Measurements from ENCODE around the gene TOX3. TPM values are rescaled to one million over a fixed set of nuclear protein-coding genes. Genes with fewer than 3 reads are reported as not detected.

The TOX3 gene
- total and polyA plus RNA-seq, 7 donors, result 0.03 to 0.10 TPM; not detected in 5

- 93 to 97% (median 95%) methylated on average over 2 of the region's 2 CpGs for WGBS, 3 donors
These were observed 39.2 kb upstream of the TOX3 start for GRCh38 chr16:52586159-52586558.

GRCh38 chr16:52584354-52585320 lies 37.7 kb upstream of the TOX3 start:
- intact Hi-C loops (cut with DNase I), result no loop called here
- no peak overlapping the region for H3K4me3 ChIP-seq
- no peaks in the 10 kb centered on the region for H3K9me3 ChIP-seq
- H3K27ac ChIP-seq, result no peak overlapping the region
- DNase-seq (no peak), ATAC-seq (no peak)
- no peaks in the 10 kb centered on the region for H3K36me3 ChIP-seq (ENCODE audit: insufficient read depth in 1 of 2, low read depth in 1 of 2)
- no peaks in the 10 kb centered on the region for H3K27me3 ChIP-seq (ENCODE audit: insufficient read depth in 3 of 3, low read length in 2 of 3)
- no peaks in the 10 kb centered on the region for H3K4me1 ChIP-seq
- WGBS, 3 donors, result 68 to 75% (median 74%) methylated on average over 5 of the region's 5 CpGs
- TF ChIP-seq CTCF (IDR thresholded peaks at IDR 0.05), result no peak

More at GRCh38 chr16:52586159-52586558, 39.2 kb upstream of the TOX3 start:
- Histone ChIP-seq H3K9me3 (no peaks in the 10 kb centered on the region), H3K27ac (no peak overlapping the region), H3K4me1 (no peaks in the 10 kb centered on the region), H3K36me3 (ENCODE audit: insufficient read depth in 1 of 2, low read depth in 1 of 2) (no peaks in the 10 kb centered on the region), H3K4me3 (no peak overlapping the region), H3K27me3 (ENCODE audit: insufficient read depth in 3 of 3, low read length in 2 of 3) (no peaks in the 10 kb centered on the region)
- DNase-seq, result no peak
- no peak for ATAC-seq
- intact Hi-C loops (cut with DNase I), result no loop called here
- no peak for TF ChIP-seq CTCF (IDR thresholded peaks at IDR 0.05)

- ATAC-seq (no peak), DNase-seq (no peak)
- H3K27me3 ChIP-seq (ENCODE audit: insufficient read depth in 3 of 3, low read length in 2 of 3), result no peaks in the 10 kb centered on the region
- no peak overlapping the region for H3K4me3 ChIP-seq
- H3K9me3 ChIP-seq, result no peaks in the 10 kb centered on the region
- no peaks in the 10 kb centered on the region for H3K4me1 ChIP-seq
- H3K27ac ChIP-seq, result no peak overlapping the region
- 84 to 92% (median 89%) methylated on average over 4 of the region's 4 CpGs for WGBS, 3 donors
- intact Hi-C loops (cut with DNase I), result no loop called here
- no peak for TF ChIP-seq CTCF (IDR thresholded peaks at IDR 0.05)
- H3K36me3 ChIP-seq (ENCODE audit: insufficient read depth in 1 of 2, low read depth in 1 of 2), result no peaks in the 10 kb centered on the region
These were observed 34.6 kb upstream of the TOX3 start for GRCh38 chr16:52581530-52581929.

GRCh38 chr16:52580488-52580887 lies 33.5 kb upstream of the TOX3 start:
- WGBS, 3 donors, result 73 to 79% (median 78%) methylated on average over 3 of the region's 3 CpGs
- no peak overlapping the region for H3K4me3 ChIP-seq
- H3K9me3 ChIP-seq, result no peaks in the 10 kb centered on the region
- H3K27ac ChIP-seq, result no peak overlapping the region
- ATAC-seq (no peak), DNase-seq (no peak)
- no peaks in the 10 kb centered on the region for H3K4me1 ChIP-seq
- intact Hi-C loops (cut with DNase I), result no loop called here
- H3K36me3 ChIP-seq (ENCODE audit: insufficient read depth in 1 of 2, low read depth in 1 of 2), result no peaks in the 10 kb centered on the region
- H3K27me3 ChIP-seq (ENCODE audit: insufficient read depth in 3 of 3, low read length in 2 of 3), result no peaks in the 10 kb centered on the region
- no peak for TF ChIP-seq CTCF (IDR thresholded peaks at IDR 0.05)

All from psoas muscle (tissue), 8 donors.